ENCODE results near the gene SRPX2.

GRCh38 chrX:100698551-100698950 lies 54.6 kb downstream of the SRPX2 start:
- TF ChIP-seq CTCF (tag by site-specific recombination; IDR thresholded peaks at IDR 0.05), result no peak
- TF ChIP-seq ZNF324 (tag by site-specific recombination; IDR thresholded peaks at IDR 0.05), result no peak
- TF ChIP-seq ZSCAN5A (tag by site-specific recombination; IDR thresholded peaks at IDR 0.05), result no peak
- no peak for TF ChIP-seq ZBTB8A (tag by site-specific recombination; IDR thresholded peaks at IDR 0.05)
- no peak for TF ChIP-seq ZNF530 (tag by site-specific recombination; IDR thresholded peaks at IDR 0.05; ENCODE audit: low read depth)
- no peak for TF ChIP-seq ZNF350 (tag by site-specific recombination; IDR thresholded peaks at IDR 0.05)
- TF ChIP-seq ZFP69B (tag by site-specific recombination; IDR thresholded peaks at IDR 0.05), result no peak
- TF ChIP-seq ZNF157 (tag by site-specific recombination; IDR thresholded peaks at IDR 0.05), result no peak

Measured in HEK293 (cell line).